ENCODE data around the gene TMEM132D. TPM values are rescaled to one million over a fixed set of nuclear protein-coding genes. Genes with fewer than 3 reads are reported as not detected.

Gene TMEM132D
- total RNA-seq, 1 donor from 2014 or later: 0.18 TPM

DNA sequence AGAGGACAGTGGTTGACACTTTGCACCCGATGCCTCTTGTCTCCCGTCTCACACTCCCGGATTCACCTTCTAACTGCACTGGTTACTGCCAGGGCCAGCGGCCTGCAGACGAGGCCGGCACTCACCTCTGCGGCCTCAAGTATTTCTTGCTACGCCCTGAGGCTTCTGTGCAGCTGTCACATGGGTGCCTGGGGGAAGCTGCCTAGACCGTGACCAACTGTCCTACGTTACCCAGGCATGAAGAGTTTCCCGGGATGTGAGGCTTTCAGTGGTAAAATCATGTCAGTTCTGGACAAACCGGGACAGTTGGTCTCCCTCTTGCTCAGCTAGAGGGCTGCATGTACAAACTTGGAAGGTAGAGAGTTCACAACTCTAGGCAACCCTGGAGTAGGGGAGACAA, 776.1 kb downstream of the TMEM132D start:
- intact Hi-C loops (cut with DNase I): no loop called here

DNA sequence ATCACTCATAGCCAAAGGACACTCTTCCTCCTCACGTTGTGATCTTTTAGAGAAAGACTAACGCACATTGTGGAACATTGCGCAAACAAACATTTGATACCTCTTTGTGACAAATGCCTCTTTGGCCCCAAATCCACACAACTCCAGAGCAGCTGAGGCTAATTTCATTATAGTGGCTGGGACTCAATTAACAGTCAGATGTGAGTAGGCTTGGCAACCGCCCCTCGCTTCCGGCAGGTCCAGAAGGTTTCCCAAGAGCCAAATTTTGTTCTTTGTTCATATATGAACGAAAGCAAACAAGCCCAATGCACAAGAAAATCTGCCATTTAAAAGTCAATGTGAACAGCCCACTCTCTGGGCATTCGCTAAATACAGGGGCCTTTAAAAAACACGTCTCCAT, 776.6 kb downstream of the TMEM132D start:
- intact Hi-C loops (cut with DNase I): no loop called here
- ATAC-seq (no peak), DNase-seq (ENCODE audit: low spot score) (no peak)

More for the DNA sequence above, 776.1 kb downstream of the TMEM132D start:
- ATAC-seq: no peak
- no peak for DNase-seq (ENCODE audit: low spot score)

DNA sequence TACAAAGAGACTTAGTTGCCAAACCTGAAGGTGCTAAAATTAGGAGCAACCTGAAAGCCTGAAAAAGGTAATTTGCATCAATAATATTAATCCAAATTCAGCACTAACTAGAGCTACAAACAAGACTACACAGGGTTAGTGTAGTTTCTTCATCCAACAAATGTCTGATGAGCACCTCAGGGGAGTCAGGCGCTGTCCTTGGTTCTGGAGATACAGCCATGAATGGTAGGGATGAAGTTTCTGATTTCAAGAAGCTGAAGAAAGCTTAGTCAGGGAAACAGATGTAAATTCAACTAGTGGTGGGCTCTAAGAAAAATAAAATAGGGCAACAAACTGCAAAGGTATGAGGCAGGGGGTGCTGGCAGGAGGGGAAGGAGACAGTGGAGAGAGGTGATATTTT, 784.3 kb downstream of the TMEM132D start:
- no peak for ATAC-seq
- intact Hi-C loops (cut with DNase I): no loop called here
- DNase-seq (ENCODE audit: low spot score): no peak

DNA sequence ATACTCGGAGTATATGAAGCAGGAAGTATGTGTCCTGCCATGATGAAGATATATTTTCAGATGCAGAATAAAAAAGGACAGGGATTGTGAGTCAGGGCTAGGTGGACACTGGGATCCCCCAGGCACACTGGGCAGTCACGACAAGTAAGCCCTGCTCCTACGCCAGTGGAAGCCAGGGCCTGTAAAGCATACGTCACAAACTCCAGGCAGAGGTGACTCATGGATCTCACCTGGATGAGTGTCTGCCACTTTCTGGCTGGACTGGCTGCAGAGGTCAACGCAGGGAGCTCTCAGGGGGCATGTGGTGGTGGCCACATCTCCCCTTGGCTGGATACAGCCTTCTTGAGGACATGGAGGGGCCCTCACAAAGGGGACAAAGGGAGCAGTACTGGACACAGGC, 788.3 kb downstream of the TMEM132D start:
- DNase-seq (ENCODE audit: low spot score) (no peak), ATAC-seq (no peak)
- intact Hi-C loops (cut with DNase I): no loop called here

DNA sequence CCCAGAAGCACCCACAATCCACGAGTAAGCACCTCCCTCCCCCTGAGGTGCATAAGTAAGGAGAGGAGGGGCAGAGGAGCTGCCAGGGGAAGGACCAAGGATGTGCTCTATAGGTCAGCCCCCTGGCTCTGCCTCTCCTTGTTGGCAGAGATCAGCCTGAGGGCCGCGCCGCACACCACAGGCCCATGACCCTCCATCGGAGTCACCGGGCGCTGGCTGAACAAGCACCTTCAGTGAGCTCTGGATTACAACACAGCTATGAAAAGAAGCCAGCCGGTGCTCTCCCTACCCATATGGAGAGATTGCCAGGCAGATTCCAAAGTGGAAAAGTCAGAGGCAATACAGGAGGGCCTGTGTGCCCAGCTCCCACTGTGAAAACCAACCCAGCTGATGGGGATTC, 793.2 kb downstream of the TMEM132D start:
- ATAC-seq (no peak), DNase-seq (ENCODE audit: low spot score) (no peak)
- intact Hi-C loops (cut with DNase I): no loop called here

DNA sequence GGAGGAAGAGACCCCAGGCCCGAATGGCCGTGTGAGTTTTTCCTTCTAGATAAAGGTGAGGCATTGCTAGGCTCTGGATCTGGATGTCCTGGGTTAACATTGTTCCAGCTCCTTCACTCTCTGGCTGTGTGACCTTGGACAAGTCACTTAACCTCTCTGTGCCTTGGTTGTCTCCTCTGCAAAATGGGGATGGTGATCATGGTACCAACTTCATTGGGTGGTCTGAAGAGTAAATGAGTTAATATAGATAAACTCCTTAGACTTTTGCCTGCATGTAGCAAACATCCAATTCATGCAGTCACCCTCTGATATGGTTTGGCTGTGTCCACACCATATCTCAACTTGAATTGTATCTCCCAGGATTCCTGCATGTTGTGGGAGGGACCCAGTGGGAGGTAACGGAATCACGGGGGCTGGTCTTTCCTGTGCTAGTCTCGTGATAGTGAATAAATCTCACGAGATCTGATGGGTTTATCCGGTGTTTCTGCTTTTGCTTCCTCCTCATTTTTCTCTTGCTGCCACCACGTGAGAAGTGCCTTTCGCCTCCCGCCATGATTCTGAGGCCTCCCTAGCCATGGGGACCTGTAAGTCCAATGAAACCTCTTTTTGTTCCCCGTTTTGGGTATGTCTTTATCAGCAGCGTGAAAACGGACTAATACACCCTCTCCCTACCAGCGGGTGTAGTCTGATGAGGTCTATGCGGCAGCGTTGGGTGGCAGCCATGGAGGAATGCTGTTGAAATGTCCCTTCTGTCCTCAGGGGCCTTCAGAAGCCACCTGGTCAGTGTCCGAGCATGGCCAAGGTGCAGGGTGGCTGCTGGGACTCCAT, 794.4 kb downstream of the TMEM132D start:
- intact Hi-C loops (cut with DNase I): no loop called here
- no peak for DNase-seq (ENCODE audit: low spot score)

DNA sequence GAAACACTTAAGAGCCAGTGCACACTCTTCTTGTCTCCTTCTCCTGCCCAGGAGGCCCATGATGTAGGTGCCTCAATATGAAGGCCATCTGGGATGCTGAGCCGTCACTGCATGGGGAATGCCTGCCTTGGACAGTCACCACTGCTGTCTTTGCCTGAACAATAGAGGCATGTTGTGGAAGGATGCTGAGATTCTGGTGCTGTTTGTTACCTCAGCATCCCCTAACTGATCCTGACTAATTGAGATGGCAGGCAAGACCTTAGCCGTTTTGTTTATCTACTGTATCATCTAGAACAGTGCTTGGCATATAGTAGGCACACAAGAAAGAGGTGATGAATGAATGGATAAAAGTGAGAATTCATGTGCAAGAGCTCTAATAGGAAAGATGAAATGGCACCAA, 797.1 kb downstream of the TMEM132D start:
- DNase-seq (ENCODE audit: low spot score): no peak
- ATAC-seq: no peak
- intact Hi-C loops (cut with DNase I): no loop called here

More for the DNA sequence above, 794.4 kb downstream of the TMEM132D start:
- ATAC-seq: no peak

DNA sequence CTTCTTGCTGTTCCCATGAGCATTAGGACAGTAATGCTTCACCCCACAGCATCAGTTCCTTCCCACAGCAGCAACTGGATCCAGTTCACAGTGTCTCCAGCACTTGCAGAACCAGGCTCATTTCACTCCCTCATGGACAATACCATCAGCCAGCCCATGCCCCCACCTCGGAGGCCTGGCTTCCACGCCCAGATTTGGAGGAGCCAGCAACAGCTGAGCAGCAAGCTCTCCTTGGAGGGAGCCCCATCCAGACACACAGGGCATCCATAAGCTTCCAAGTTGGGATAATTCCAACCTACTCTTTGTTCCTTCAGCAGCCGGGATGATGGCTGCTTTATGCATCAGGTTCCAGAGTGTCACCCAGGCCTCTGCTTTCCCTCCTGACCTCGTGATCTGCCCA, 800.6 kb downstream of the TMEM132D start:
- DNase-seq (ENCODE audit: low spot score): no peak
- intact Hi-C loops (cut with DNase I): no loop called here
- no peak for ATAC-seq

DNA sequence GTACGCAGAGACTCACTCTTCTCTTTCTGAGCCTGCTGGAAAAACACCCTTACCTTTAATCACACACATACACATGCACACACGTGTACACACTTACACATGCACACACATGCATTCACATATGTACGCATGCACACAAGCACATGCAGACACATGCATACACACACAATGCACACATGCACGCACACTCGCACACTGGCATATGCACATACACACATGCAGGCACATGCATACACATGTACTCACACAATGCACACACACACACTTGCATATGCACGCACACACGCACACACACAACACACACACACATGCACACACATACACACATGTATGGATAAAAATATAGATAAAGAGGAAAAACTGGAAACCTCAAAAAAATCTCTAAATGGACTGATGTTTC, 801.6 kb downstream of the TMEM132D start:
- no peak for ATAC-seq
- intact Hi-C loops (cut with DNase I): no loop called here
- DNase-seq (ENCODE audit: low spot score): no peak

DNA sequence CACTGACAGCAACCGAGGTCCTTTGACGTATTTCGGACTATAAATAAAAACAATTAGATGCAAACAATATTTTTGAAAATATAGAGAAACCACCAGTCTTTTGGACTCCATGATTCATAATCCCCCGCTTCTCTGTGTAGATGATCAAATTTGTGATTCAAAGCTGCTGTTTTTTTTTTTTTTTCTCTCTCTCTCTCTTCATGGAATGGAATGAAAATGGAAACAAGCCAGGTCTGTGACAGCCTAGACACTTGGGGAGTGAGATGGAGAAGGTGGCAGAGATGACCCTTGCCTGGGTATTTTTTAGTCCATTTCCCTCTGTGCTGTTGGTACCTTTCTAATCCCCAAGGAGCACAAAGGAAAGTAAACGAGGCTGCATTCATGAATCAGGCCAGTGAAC, 802.0 kb downstream of the TMEM132D start:
- DNase-seq (ENCODE audit: low spot score): no peak
- ATAC-seq: no peak
- intact Hi-C loops (cut with DNase I): no loop called here

DNA sequence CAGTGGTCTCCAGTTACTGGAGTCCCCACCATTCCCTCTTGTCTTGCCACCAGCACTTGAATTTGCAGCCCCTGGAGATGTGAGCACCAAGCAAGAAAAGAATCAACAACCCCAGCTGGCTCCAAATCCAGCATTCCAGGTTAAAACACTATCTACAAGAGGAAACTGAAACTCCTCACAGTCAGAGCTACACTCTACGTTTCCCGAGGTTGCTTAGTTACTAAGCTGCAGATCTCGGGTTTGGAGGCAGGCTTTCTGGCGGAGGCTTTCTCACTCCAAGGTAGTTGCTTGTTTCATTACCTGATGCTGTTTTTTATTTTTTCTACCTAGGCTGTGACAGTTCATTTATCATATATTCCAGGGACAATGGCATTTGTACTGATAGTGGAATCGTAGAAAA, 802.4 kb downstream of the TMEM132D start:
- DNase-seq (ENCODE audit: low spot score) (no peak), ATAC-seq (no peak)
- intact Hi-C loops (cut with DNase I): no loop called here

DNA sequence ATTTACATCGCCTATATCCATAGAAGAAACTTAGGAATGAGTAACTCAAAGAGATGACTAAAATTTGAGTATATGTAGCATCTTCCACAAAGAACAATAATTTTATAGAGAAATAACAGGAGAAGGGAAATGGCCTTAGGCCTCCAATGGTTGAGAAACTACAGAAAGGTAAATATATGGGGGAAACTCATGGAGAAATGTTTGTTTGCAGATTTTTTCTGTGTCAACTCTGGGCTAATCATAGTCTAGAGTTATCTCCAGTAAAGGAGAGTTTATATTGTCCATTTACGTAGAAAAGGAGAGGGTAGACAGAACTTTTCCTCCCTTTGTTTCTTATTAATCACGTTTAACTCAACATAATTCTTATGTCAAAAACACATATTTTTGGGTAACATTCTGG, 806.4 kb downstream of the TMEM132D start:
- no peak for ATAC-seq
- no peak for DNase-seq (ENCODE audit: low spot score)
- intact Hi-C loops (cut with DNase I): no loop called here

DNA sequence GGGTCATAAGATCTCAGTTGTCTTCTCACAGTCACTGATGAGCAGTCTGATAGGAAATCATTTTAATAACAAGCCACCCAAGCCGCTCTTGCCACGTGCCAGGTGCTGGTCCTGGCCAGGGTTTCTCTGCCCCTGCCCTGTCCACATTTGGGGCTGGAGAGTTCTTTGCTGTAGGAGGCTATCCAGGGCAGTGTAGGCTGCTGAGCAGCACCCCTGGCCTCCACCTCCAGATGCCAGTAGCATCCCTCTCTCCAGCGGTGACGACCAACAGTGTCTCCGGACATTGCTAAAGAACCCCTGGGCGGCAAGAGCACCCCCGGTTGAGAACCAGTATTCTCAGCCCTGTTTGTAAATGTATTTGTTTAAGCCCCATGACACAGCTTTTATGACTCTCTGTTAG, 806.9 kb downstream of the TMEM132D start:
- ATAC-seq (no peak), DNase-seq (ENCODE audit: low spot score) (no peak)
- intact Hi-C loops (cut with DNase I): no loop called here

DNA sequence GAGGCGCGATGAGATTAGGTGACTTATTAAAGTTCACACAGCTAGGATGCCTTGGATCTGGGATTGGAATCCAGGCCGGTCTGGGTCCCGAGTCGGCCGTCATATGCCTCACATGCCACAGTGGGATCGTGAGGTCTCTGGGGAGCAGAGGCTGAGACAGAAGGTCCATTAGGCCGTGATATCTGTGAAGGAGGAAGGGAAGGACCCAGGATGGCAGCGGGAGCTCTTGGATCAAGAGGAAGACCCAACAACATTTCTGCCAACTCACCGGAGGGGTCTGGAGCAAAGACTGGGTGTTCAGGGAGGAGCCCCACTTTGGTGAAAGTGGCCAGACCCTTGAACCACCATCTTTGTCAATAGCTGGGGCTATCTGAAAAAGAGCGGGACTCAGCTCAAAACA, 807.6 kb downstream of the TMEM132D start:
- no peak for ATAC-seq
- intact Hi-C loops (cut with DNase I): no loop called here
- no peak for DNase-seq (ENCODE audit: low spot score)

DNA sequence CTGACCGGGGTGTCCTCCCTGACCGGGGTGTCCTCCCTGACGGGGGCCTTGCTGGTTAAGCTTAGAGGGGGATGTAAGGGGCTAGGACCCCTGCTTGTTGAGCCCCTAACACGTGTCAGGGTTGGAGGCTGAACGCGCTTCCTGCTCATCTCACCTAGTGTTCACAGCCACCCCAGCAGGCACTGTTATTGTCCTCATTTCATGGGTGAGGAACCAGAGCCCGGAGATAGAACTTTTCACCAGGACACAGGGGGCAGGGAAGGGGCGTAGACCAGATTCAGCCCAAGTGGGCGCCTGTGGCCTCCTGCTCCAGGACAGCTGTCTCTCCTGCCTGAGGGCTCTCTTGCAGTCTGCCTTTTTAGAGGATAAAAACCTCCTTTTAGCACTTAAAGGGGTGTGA, 814.2 kb downstream of the TMEM132D start:
- ATAC-seq (no peak), DNase-seq (ENCODE audit: low spot score) (no peak)
- intact Hi-C loops (cut with DNase I): no loop called here

DNA sequence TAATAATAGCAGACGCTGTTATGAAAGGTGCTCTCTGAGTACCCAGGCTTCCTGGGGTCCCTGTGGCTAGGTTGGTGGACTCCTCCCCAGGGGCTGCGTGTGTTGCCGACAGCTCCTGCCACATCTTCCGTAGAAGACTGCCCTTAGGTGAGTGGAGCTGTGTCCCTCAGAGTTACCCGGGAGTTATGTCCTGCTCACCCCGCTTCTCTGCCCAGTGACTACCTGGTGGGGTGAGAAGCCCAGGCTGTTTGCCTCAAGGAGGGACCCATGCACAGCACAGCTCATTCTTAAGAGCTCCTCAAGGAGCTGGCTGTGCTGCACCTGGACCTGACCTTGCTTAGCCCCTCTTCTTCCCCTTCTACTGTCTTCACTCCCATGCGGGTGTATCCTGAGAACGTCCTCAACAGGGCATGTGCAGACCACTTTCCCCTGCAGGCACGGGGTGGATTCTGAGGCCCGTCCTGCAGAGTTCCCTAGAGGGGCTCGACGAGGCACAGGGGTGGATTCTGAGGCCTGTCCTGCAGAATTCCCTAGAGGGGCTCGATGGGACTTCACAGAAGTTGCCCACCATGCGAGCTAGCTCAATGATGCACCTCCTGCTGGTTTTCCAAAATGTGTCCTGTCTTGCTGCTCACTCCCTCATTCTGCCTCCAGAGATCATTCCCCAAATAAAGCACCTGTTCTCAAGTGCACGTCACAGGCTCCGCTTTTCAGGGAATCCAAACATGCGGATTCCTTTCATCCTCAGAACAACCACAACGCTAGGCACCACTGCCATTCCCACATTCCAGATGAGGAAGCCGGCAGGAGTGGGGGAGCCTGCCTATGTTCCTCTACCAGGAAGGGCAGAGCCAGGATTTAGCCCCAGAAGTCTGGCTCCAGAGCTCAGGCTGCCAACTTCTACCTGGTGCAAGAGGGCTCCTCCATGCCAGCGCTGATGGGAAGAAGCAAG, 818.7 kb downstream of the TMEM132D start:
- intact Hi-C loops (cut with DNase I): no loop called here
- DNase-seq (ENCODE audit: low spot score) (no peak), ATAC-seq (no peak)

DNA sequence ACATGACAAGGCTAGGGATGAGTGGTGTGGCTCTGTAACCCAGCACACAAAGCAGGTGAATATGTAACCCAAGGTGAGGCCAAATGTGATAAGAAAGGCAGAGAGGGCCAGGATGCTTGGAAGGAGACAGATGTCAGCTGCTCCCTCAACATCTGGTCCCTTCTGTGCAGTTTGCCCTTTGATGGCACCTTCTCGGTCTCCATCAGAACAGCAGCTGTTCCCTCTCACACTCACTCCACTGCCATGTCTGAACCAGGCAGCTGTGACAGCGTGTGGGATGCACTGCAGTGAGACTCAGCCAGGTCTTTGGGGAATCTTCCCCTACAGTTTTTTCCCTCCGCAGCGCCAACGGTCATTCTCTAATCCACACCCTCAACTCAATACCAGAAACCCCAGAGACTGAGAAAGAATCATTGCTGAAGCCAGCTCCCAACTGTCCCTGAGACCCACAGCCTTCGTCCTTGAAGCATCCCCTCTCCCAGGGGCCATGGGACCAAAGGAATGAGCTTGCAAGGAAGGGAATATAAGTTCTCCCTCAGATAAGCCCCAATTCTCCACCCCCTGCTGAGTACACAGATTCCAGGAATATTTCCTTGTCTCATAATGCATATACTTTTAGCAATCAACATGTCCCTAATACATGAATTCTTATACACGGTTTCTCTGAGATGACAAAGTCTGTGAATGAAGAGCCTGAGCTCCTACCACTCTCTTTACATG, 820.5 kb downstream of the TMEM132D start:
- no peak for DNase-seq (ENCODE audit: low spot score)
- no peak for ATAC-seq
- intact Hi-C loops (cut with DNase I): no loop called here

DNA sequence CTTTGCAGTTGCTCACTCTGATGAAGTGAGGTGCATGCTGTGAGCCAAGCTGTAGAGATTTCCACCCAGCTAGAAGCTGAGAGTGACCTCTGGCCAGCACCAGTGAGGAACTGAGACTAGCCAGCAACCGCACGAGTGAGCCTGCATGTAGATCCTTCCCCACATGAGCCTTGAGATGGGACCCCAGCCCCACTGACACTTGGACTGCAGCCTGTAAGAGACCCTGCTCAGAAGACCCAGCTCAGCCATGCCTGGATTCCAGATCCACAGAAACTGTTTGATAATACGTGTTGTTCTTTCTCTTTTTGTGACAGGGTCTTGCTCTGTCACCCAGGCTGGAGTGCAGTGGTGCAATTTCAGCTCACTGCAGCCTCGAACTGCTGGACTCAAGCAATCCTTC, 821.4 kb downstream of the TMEM132D start:
- DNase-seq (ENCODE audit: low spot score): no peak
- no peak for ATAC-seq
- intact Hi-C loops (cut with DNase I): no loop called here

DNA sequence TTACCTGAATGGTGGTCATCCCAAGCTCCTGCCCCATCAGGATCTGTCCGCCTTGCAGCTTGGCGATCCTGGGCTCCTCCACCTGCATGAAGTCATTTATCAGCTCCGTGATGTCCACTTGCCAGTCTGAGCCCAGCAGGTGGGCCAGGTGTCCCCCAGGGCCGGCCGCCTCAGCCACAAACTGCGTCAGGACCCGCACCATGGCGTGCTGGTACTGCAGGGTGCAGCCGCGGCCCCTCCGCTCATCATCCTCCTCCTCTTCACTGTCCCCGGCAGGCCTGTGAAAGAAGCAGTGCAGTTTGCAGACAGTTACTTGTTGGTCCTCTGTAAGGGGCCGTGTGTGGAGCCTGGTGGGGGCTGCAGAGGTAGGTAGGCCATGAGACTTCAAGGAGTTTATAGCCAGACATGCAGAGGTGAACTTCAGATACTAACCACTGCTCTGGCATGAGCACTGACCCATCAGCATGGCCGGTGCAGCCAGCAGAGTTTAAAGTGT, 822.0 kb downstream of the TMEM132D start:
- DNase-seq (ENCODE audit: low spot score) (no peak), ATAC-seq (no peak)
- intact Hi-C loops (cut with DNase I): no loop called here

All from sciatic nerve (tissue), 2 donors.